T-helper 22 cell (primary cell): ENCODE results near the gene PPP2R5C.
A peak's percentile ranks its signal among the peaks of the same experiment; 100 is the strongest.

Experiments used
- DNase-seq: peaks from one replicate; pipeline ENCODE4 v3.0.0-alpha.2; 2020; ENCODE audit warnings: low read depth

The PPP2R5C gene

DNA sequence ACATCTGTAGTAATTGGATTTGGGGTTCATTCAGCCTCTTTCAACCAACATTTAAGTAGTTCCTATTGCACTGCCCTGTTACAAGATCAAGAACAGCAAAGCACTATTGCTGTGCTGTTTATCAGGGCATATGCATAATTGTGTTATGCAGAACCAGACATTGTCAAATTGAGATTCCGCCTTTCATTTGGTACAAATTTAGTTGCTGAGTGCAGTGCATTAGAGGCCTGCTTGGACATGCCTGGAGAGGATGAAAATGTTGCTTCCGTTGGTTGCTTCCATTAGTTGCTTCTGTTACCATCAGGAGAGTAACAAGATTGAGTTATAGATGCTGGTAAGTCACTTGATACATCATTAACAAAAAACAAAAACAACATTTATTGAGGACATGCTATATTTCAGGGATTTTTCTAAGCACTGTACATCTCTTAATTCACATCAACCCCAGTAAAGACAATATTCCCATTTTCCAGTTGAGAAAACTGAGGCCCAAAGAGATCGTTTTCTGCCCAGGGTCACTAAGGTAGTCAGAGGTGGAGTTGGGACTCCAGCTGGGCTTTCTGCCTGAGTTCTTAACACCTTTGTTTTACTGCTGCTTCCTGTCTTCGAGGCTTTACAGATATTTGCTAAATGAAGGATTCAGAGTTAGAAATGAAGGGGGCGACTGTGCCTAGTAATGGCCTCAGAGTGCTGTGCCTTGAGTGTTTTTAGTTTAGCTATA is 79.3 kb downstream of the PPP2R5C start:
- no peak for DNase-seq

DNA sequence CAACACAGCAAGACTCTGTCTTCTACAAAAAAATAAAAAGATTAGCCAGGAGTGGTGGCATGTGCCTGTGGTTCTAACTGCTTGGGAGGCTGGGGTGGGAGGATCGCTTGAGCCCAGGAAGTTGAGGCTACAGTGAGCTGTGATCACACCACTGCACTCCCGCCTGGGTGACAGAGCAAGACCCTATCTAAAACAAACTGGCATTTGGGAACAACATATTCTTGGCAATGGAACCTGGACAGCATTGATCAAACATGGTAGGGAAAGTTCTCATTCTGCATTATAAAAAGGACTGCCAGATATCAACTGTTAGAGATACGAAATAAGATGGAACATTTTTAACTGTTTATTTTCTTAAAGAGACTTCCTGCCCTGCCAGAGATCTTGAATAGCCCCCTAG is 81.5 kb downstream of the PPP2R5C start:
- no peak for DNase-seq

DNA sequence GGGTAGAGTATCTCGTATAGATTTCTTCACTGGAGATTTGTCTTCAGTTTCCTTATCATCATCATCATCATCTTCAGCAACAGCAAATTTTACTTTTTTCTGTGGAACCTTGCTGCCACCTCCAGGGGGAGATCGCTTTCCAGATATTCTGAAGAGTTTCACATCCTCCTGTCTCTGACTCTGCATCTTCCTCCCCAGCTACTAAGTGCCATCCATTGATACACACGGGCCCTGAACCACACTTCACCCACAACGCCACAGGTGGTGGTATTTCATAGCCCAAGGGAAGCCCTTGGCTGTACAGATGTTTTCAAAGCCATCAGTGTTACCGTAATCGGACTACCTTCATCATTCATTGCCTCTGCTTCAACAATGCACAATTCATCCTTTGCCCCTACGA is 82.2 kb downstream of the PPP2R5C start:
- peak; percentile 37 for DNase-seq

DNA sequence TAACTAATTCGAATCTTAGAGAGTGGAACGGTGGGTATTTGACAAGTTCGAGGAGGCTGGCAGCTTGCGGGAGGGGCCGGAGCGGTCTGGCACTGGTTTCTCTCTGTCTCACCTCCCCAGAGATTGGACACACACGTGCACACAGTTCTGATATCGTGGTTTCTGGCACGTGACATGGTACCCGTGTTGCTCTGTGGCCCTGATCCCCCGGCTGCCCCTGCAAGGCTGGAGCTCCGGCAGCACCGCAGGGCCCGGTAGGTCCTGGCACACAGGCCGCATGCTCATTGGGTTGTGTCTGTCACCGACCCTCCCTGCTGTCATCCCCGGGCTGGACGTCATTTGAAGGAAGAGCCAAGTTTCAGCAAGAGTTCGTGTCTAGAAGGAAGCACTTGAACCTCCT is 82.7 kb downstream of the PPP2R5C start:
- no peak for DNase-seq

DNA sequence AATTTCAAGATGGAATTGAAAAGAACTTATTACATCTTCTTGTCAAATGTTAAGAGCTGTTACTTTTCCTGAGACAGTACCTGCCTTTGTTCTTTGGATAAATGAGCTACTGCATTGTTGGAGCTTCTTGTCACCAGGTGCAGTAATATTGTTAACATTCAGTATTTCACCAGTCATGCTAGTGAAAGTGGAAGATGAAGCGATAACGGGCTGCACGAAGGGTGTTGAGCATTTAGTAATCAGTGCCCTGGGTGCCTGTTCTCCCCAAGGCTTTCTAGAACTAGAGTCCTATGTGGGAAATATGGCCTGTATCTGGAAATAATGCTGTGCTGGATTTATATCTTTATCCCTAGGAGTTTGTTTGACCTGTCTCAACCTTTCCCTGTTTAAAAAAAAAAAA is 83.2 kb downstream of the PPP2R5C start:
- DNase-seq: no peak

DNA sequence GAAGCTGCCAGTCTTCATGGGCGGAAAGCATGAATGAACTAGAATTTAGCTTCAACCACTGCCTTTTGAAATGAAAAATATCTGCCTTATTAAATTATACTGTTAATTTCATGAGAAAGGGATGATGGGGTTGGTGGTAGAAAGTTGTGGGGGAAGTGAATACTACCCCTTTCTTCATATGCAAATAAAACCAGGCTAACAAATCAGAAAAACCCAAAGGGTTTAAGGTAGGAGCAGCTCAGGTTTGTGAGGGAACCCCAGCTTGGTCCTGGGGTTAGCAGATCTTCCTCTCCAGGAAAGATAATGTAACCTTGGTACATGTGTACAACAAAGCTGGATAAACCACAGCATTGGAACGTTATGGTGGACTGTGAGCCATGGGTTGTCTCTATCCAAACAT is 84.0 kb downstream of the PPP2R5C start:
- no peak for DNase-seq

DNA sequence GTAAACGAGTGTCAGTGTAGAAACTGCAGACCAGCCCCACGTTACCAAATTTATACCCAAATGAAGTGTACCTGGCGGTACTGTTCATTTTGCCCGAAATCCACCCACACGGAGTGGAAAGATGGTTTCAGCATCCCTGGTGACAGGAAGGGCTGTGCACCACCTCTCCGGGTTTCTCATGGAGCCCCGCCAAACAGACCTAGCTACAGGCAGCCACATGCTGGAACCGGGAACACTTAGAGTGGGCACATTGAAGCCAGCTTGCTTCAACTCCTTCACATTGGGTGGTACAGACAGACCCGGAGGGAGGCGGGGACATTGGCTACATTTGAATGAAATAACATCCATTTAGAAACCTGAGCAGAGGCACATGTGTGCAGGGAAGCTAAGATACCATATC is 84.4 kb downstream of the PPP2R5C start:
- DNase-seq: no peak

DNA sequence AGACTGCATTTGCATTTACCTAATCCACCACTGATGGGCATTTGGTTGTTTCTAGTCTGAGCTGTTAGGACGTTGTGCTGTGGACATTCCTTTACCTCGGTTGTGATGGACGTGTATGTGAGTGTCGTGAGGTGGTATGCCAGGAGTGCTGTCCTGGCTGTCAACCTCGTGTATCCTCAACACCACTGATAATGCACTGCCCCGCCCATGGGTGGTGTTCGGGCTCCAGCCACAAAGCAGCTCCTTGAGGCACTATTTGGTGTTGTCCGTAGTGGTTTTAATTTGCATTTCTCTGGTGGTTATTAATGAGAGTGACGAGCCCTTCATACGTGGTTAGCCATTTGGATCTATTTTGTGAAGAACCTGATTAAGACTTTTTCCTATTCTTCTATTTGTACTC is 87.6 kb downstream of the PPP2R5C start:
- no peak for DNase-seq

DNA sequence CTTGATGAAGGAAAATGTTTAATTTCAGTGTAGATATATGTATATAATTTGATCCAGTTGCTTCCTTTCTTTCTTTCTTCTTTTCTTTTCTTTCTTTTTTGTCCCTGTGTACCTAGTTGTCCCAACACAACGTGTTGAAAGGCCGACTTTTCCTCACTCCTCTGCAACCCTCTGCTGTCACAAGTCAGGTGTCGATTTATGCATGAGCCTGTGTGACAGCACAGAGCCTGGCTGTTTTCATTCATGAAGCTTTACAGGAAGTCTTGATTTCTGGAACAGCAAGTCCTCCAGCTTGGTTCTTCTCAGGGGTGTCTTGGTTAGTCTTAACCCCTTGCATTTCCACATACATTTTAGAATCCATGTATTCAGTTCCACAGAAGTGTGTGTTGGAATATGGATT is 88.1 kb downstream of the PPP2R5C start:
- DNase-seq: no peak

DNA sequence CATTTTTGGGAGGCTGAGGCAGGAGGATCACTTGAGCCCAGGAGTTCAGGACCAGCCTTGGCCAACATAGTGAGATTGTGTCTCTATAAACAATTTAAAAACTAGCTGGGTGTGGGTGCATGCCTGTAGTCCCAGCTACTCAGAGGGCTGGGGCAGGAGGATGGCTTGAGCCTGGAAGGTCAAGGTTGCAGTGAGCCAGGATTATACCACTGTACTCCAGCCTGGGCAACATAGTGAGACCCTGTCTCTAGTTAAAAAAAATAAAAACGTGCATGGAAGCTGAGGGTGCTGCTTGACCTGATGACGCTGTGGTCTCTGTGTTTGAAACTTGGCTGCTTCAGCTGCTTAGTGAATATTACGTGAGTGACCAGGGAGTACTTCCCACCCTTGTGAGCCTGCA is 89.7 kb downstream of the PPP2R5C start:
- DNase-seq: no peak

DNA sequence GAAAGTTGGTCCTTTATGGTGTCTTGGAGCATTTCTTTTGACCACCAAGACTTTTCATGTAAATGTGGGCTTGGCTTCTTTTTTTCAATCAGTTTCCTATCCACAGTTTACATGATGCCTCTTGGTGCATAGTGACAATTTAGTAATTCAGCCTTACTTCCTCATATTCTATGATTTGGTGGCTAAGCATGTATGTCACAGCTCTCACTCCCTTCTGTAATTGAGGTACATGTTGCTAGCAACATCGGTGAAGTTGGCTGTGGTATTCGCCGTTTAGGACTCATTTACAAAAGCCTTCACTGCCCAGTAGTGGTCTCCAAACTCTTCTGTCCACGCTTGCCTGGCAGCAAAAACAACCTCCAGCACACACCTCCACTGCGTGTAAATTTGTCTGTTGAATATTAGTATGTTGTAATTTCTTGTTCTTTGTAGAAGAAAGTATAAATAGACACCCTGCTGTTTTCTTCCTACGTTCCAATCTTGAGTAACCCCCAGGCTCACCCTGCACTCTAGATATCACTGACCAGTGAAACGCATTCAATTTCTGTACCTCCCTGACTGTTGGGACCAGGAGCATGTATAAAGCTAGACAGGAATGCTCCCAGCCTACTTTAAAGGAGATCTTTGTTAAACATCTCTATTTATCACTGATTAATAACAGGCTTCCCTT is 90.4 kb downstream of the PPP2R5C start:
- no peak for DNase-seq

DNA sequence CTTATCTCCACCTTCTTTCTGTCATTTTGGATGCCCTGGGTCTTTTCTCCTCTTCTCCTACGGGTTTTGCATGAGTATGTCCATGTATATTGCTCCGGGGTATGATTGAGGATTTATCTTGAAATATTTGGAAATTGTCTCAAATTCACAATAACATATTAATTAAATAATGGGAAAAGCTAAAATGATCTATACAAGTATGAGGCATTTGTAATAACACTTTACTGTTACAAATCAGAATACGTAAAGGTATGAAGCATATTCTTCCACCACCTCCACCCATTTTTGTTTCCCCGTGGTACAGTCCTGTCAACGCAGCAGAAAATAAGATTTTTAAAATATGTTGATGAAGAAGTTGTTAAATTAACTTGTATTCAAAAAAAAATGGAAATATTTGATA is 91.3 kb downstream of the PPP2R5C start:
- DNase-seq: no peak

DNA sequence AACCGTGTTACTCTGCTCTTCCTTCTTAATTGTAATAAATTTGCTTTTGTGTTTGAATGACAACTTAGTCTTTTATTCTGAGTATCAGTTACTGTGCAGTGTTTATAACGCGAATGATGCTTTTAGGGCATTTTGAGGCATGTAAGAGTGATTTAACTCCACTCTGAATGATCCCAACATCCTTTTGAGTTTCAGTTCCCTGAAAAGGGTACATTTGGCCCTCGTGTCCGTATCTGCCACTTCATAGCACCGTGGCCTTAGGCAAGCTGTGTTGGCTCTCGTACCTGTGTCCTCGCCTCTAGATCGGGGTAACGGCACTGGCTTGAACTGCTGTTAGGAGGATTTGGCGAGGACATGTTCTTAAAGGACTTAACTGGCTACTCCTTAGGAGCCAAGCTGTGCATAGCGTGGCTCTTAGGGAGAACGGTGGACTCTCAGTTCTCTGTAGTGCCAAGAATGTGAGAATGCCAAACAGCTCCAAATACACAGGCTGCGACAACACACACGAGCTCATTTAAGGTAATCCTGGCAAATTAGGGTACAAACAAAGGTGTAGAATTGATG is 92.0 kb downstream of the PPP2R5C start:
- DNase-seq: no peak

DNA sequence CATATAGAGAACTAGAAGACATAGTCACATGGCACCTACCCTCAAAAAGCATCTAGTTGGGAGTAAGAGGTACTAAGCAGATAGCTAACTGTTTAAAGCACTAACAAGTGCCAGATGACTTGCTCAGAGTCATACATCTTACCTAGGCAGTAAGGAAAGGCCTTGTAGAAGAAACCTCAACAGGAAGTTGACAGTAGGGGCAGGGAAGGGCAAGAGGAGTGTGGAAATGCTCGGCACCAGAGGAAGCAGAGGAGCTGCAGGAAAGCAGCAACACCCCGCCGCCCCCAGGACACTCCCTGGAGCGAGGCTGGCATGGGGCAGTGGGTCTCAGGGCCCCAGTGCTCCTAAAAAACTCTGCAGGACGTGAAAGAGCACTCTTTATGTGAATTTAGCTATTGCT is 92.9 kb downstream of the PPP2R5C start:
- no peak for DNase-seq

DNA sequence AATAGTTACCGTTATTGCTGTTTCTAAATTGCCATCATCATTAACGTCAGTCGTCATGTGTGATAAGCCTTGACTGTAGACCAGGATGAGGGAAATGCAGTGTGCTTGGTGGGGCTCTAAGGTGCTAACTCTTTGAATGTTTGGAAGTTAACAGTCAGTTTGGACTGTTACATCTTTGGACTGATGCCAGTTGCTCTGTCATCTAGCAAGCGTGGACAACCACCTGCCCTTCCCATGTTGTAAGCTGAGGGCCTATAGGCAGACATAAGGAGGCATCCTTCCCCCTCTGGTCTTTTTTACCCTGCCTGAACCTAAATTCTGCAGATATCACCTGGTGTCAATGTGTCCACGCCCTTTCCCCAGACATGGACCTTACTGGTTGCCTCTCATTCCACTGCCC is 94.4 kb downstream of the PPP2R5C start:
- no peak for DNase-seq

DNA sequence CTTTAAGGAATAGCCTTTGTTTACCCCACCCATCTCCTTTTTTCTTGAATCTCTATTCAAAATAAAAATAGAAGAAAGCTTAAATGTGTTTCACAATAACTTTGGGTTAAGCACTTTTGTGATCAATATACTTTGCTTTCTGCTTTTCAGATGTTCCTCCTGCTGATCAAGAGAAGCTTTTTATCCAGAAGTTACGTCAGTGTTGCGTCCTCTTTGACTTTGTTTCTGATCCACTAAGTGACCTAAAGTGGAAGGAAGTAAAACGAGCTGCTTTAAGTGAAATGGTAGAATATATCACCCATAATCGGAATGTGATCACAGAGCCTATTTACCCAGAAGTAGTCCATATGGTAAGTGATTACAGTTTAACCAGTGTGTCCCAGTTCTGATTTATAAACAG is 95.0 kb downstream of the PPP2R5C start:
- DNase-seq: no peak

DNA sequence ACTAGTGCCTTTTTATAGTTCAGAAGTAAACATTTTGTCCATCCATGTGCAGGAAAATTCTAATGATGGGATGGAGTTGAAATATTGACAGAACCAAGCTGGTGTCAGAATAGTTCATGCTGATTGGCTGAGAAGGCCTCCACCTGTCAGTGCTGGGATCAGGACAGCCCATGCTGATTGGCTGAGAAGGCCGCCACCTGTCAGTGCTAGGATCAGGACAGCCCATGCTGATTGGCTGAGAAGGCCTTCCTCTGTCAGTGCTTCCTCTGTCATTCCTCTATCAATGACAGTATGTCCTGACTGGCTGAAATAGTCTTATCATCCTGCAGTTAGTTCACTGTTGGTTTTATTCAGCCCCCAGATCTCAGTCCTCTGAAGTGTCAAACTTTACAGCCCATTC is 95.7 kb downstream of the PPP2R5C start:
- DNase-seq: no peak

DNA sequence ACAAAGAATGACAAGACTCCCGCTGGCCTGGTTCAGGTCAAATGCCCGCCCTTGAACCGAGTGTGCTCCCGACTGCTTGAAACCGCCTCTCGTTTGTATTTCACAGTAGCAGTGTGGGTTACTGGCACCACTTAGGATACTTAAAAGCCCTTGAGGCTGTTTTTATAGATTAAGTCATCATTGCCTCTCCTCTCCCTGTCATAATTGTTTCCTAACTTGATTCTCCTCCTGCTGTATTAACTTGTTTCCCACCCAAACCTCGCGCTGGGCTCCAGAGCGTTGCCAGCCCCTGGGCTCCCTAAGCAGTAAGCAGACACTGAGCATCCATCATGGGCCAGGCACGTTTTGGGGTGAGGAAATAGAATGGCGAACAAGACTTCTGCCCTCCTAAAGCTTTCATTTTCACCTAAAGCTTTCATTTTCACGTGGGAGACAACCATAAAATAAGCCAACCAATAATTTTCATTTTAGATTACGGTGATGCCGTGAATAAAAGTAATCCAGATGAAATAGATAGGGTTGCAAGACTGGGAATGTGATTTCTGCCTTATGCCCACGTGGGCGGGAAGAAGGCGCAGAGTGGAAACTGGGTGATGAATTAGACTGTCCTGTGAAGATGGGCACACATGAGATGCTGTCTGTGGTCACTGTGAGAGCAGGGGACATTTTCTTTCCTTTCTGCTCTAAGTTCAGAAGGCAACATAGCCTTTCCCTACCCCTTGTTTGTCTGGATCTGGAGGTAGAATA is 97.5 kb downstream of the PPP2R5C start:
- no peak for DNase-seq

DNA sequence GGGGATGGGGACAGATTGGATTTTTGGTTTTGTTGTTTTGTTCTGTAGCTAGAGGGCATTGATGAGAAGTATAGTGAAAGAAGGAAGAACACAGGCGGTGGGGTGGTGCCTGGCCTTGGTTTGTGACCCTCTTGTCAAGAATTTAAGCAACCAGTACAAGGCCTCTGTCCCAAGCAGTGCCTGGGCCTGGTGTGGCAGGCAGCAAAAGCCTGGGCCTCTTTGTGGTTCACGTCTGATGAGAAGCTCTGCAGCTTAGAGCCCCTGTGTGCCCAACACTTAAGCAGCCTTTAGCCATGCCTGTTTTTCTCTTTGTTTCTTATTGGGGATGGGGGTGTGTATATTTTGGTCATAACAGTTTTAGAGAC is 98.0 kb downstream of the PPP2R5C start:
- no peak for DNase-seq

DNA sequence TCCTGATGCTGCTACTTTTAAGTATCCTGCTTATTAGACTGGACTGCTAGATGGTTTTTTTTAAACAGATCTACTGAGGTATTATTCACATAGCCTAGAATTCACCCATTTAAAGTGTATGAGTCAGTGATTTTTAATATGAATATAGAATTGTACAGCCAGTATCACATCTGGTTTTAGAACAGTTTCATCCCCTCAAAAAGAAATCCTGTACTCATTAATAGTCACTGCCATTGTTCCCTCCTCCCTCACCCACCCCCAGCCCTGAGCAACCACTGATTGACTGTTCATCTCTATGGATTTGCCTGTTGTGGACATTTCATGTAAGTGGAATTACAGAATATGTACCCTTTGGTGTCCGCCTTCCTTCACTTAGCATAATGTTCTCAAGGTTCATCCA is 98.4 kb downstream of the PPP2R5C start:
- no peak for DNase-seq

DNA sequence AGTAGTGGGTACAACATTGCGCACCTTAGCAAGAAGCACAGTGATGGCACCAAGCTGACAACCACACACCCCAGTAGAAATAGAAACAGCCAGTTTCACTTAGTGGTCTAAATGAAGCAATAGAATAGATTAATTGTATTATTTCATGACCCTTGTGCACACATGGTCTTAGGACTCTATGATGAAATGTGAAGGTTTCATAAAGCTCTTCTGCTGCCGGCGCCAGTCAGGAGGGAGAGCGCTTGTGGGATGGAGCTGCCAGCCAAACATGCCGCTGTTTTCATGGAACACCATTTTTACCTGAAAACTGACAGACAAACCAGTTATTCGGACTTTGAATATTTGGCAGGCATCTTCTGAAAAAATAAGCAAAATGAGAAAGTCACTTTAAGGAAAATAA is 100.0 kb downstream of the PPP2R5C start:
- no peak for DNase-seq

DNA sequence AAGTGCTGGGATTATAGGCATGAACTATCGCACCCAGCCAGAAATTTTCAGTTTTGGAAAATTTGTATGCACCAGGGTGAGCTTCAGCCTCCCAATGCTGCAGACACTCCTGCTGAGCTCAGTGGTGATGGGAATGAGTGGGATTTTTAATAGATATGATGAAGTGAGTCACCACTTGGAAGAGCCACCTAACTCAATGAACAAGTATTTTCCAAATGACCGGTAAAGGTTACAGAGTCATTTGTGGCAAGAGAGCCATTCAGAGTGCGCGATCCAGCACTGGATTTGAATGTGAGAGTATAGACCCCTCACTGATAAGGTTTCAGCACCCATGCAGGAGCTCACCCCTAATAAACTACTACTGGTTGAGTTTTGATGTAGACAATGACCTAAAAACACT is 100.7 kb downstream of the PPP2R5C start:
- DNase-seq: no peak

DNA sequence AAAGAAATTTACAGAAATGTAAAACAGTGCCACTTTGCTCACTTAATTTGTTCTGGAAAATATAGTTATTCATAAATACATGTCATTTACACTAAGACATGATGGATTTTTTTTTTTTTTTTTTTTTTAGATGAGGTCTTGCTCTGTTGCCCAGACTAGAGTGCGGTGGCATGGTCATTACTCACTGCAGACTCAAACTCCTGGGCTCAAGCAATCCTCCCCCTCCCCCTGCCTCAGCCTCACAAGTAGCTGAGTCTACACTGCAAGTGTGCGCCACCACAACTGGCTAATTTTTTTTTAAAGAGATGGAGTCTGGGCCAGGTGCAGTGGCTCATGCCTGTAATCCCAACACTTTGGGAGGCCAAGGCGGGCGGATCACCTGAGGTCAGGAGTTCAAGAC is 101.2 kb downstream of the PPP2R5C start:
- DNase-seq: no peak
